MG63 (cell line): ENCODE results near the gene PIGM. TPM values are rescaled to one million over a fixed set of nuclear protein-coding genes. Genes with fewer than 3 reads are reported as not detected.
A peak's percentile ranks its signal among the peaks of the same experiment; 100 is the strongest.

ENCODE experiments used
- DNase-seq: peaks from one replicate; pipeline ENCODE4 v3.0.0-alpha.2; 2020
- H3K27me3 ChIP-seq: fragments of 250-450 bp; sonication (Bioruptor Pico); 2 replicates; pipeline ENCODE4 v1.5.1; 2020; ENCODE audit warnings: mild to moderate bottlenecking, moderate library complexity
- H3K36me3 ChIP-seq: fragments of 250-450 bp; sonication (Bioruptor Pico); 2 replicates; pipeline ENCODE4 v1.5.1; 2020; ENCODE audit warnings: mild to moderate bottlenecking, moderate library complexity
- H3K4me3 ChIP-seq: fragments of 250-450 bp; sonication (Bioruptor Pico); 2 replicates; pipeline ENCODE4 v1.5.1; 2020; ENCODE audit warnings: mild to moderate bottlenecking, moderate library complexity
- H3K9me3 ChIP-seq: fragments of 250-450 bp; sonication (Bioruptor Pico); 2 replicates; pipeline ENCODE4 v1.5.1; 2020; ENCODE audit warnings: mild to moderate bottlenecking, moderate library complexity
- total RNA-seq: library from RNA; depleted of rRNA; stranded (reverse); fragments of >200 nt; shearing (Covaris generic); gene quantifications from 2 replicates; pipeline ENCODE4 v1.2.3, GENCODE V29; 2014; ENCODE audit warnings: low replicate concordance

The PIGM gene
- total RNA-seq, 1 experiment from 2014 or later = 4.6 TPM

- peaks cover 21% of the 10 kb centered on the region for H3K27me3 ChIP-seq
These were observed 11.8 kb upstream of the PIGM start for GRCh38 chr1:160043543-160043942.

GRCh38 chr1:160040476-160040875 is 8.7 kb upstream of the PIGM start:
- DNase-seq = no peak
- Histone ChIP-seq H3K36me3 (no peaks in the 10 kb centered on the region), H3K27me3 (peaks cover 23% of the 10 kb centered on the region), H3K4me3 (no peak overlapping the region), H3K9me3 (no peaks in the 10 kb centered on the region)

More at GRCh38 chr1:160043543-160043942, 11.8 kb upstream of the PIGM start:
- DNase-seq = no peak
- H3K9me3 ChIP-seq = no peaks in the 10 kb centered on the region
- no peak overlapping the region for H3K4me3 ChIP-seq
- H3K36me3 ChIP-seq = no peaks in the 10 kb centered on the region

GRCh38 chr1:160032165-160032820 is 503 bp upstream of the PIGM start:
- peak overlapping the region; percentile 95 for H3K4me3 ChIP-seq
- H3K36me3 ChIP-seq = no peaks in the 10 kb centered on the region; the same call in 1 of the 2 replicates
- peaks cover 15% of the 10 kb centered on the region for H3K27me3 ChIP-seq
- H3K9me3 ChIP-seq = no peaks in the 10 kb centered on the region
- no peak for DNase-seq

DNA sequence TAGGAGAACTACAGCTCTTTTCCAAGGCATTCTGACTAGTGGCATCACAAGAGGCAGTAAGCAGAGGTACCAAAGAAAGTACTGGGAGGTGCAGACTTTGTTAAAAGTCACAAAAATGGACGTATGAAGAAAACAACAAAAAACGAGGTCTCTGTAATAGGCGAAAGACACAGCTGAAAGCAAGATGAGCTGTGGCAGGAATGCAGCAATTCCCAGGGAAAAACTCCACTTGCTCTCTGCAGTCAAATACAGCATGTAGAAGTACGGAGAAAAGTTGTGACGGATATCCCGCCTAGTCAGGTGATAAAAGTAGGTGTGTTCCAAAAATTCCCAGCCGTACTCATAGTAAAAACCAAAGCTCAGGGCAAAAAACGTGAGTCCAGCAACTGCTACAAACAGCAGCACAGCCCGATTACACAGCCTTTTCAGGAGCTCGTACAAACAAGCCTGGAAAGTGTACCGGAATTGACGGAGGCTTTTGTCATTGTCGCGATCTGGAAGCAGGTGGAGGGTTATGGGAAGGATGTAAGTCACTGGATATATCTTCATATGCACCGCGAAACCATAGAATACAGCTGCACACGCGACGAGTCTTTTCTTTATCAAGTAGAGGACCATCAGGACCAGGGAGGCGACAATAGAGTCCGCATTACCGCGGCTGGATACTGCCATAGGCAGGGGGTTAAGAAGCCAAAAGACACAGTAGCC is 979 bp downstream of the PIGM start:
- no peaks in the 10 kb centered on the region for H3K9me3 ChIP-seq
- DNase-seq = no peak
- peaks cover 10% of the 10 kb centered on the region for H3K27me3 ChIP-seq
- H3K4me3 ChIP-seq = peak overlapping the region; percentile 95
- H3K36me3 ChIP-seq = no peaks in the 10 kb centered on the region; the same call in 1 of the 2 replicates

GRCh38 chr1:160028426-160028825 is 3.4 kb downstream of the PIGM start:
- no peaks in the 10 kb centered on the region for H3K9me3 ChIP-seq
- H3K36me3 ChIP-seq = no peaks in the 10 kb centered on the region; the same call in 1 of the 2 replicates
- no peak for DNase-seq
- H3K27me3 ChIP-seq = peaks cover 1% of the 10 kb centered on the region
- no peak overlapping the region for H3K4me3 ChIP-seq

- H3K9me3 ChIP-seq = no peaks in the 10 kb centered on the region
- no peaks in the 10 kb centered on the region for H3K27me3 ChIP-seq
- no peak overlapping the region for H3K4me3 ChIP-seq
- no peaks in the 10 kb centered on the region; the same call in 1 of the 2 replicates for H3K36me3 ChIP-seq
- no peak for DNase-seq
These were observed 6.5 kb downstream of the PIGM start for GRCh38 chr1:160025314-160025713.

DNA sequence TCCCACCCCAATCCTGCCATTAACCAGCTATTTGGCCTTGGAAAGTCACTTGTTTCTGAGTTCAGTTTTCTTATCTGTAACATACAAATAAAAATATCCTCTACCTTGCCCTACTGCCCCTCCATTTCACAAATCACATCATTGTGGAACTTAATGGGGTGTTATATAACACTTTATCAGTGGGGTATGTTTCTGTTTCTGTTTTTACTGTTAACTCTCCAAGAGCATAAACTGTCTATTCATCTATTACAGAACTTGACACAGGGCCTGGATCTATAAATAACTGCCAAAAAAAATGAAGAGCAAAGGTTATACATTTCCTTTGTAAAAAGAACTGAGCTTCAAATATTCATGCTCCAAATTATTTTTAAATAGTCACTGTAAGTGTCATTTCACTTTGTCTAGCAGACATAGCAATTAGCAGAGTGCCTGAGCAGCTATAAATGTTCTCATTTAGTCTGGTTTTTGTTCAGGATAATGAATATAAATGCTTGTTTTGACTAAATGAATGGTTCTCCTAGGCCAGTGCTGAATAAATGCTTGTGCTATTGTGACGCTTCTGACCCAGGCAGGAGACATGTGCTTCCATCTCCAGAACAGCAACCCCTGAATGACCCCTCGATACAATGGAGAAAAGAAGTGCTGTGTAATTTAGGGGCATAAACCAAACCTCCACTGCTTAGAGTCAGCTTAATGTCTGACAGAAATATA is 7.4 kb downstream of the PIGM start:
- DNase-seq = no peak
- H3K36me3 ChIP-seq = no peaks in the 10 kb centered on the region
- no peaks in the 10 kb centered on the region for H3K9me3 ChIP-seq
- no peaks in the 10 kb centered on the region for H3K27me3 ChIP-seq
- no peak overlapping the region for H3K4me3 ChIP-seq

- H3K9me3 ChIP-seq = no peaks in the 10 kb centered on the region
- DNase-seq = peak; percentile 46
- H3K36me3 ChIP-seq = no peaks in the 10 kb centered on the region
- H3K27me3 ChIP-seq = no peaks in the 10 kb centered on the region
- H3K4me3 ChIP-seq = no peak overlapping the region
These were observed 9.2 kb downstream of the PIGM start for GRCh38 chr1:160022330-160023310.

- no peak for DNase-seq
- Histone ChIP-seq H3K4me3 (no peak overlapping the region), H3K27me3 (no peaks in the 10 kb centered on the region), H3K9me3 (no peaks in the 10 kb centered on the region), H3K36me3 (no peaks in the 10 kb centered on the region)
These were observed 10.3 kb downstream of the PIGM start for GRCh38 chr1:160021376-160022074.

GRCh38 chr1:160020196-160020595 is 11.6 kb downstream of the PIGM start:
- Histone ChIP-seq H3K9me3 (no peaks in the 10 kb centered on the region), H3K4me3 (no peak overlapping the region), H3K36me3 (no peaks in the 10 kb centered on the region), H3K27me3 (no peaks in the 10 kb centered on the region)
- DNase-seq = no peak

DNA sequence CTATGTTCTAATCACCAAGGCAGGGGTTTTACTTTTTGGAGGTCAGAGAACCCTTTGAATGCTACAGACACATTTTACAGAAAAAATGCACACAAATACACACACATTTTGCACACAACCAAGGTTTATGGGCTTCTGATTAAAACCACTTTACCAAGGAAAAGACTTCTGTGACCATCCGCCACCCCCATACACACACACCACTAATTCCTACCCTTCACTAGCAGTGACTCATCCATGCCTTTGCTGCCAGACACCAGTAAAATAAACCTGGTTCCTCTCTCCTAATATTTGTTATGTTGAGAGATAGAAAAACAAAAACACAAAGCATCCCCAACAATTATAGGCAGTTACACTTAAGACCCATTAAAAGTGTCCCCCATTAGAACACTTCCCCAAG is 12.9 kb downstream of the PIGM start:
- H3K36me3 ChIP-seq = no peaks in the 10 kb centered on the region
- DNase-seq = peak; percentile 74
- H3K4me3 ChIP-seq = no peak overlapping the region
- no peaks in the 10 kb centered on the region for H3K27me3 ChIP-seq
- no peaks in the 10 kb centered on the region for H3K9me3 ChIP-seq

- H3K36me3 ChIP-seq = no peaks in the 10 kb centered on the region
- no peak overlapping the region for H3K4me3 ChIP-seq
- no peak for DNase-seq
- H3K27me3 ChIP-seq = no peaks in the 10 kb centered on the region
- no peaks in the 10 kb centered on the region for H3K9me3 ChIP-seq
These were observed 13.4 kb downstream of the PIGM start for GRCh38 chr1:160018347-160018746.

GRCh38 chr1:160017592-160017991 is 14.2 kb downstream of the PIGM start:
- DNase-seq = no peak

DNA sequence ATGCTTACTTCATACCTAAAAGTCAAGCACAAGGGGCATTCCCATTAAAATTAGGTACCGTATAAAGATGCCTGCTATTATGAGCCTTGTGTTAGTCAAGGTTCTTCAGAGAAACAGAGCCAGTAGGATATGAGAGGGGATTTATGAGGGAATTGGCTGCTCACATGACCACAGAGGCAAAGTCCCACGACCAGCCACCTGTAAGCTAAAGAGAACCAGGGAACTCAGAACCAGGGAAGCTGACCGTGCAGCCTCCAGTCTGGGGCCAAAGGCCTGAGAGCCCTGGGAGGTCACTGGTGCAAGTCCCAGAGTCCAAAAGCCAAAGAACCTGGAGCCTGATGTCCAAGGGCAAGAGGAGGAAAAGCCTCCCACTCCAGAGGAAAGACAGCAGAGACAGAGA is 20.0 kb downstream of the PIGM start:
- Histone ChIP-seq H3K4me3 (no peak overlapping the region), H3K36me3 (no peaks in the 10 kb centered on the region)

More at GRCh38 chr1:160017592-160017991, 14.2 kb downstream of the PIGM start:
- Histone ChIP-seq H3K4me3 (no peak overlapping the region), H3K27me3 (no peaks in the 10 kb centered on the region), H3K9me3 (no peaks in the 10 kb centered on the region), H3K36me3 (no peaks in the 10 kb centered on the region)

GRCh38 chr1:160009801-160010200 is 22.0 kb downstream of the PIGM start:
- no peaks in the 10 kb centered on the region for H3K9me3 ChIP-seq
- H3K4me3 ChIP-seq = no peak overlapping the region
- peaks cover 3% of the 10 kb centered on the region for H3K27me3 ChIP-seq
- H3K36me3 ChIP-seq = no peaks in the 10 kb centered on the region
- DNase-seq = no peak

More for the DNA sequence above, 20.0 kb downstream of the PIGM start:
- no peak for DNase-seq
- peaks cover 3% of the 10 kb centered on the region for H3K27me3 ChIP-seq
- H3K9me3 ChIP-seq = no peaks in the 10 kb centered on the region

- DNase-seq = no peak
- Histone ChIP-seq H3K27me3 (peaks cover 3% of the 10 kb centered on the region), H3K4me3 (no peak overlapping the region), H3K9me3 (no peaks in the 10 kb centered on the region), H3K36me3 (no peaks in the 10 kb centered on the region)
These were observed 22.7 kb downstream of the PIGM start for GRCh38 chr1:160009081-160009480.
